NT2/D1 (cell line): ENCODE measurements around the gene PASK.

ENCODE experiments used
- DNase-seq: peaks from one replicate; pipeline ENCODE4 v3.0.0-alpha.2; 2011; ENCODE audit warnings: low read depth, low spot score
- H3K27me3 ChIP-seq: 2 replicates; pipeline ENCODE4 v1.6.0; 2011; ENCODE audit warnings: mild to moderate bottlenecking; ENCODE audit not compliant: insufficient read length, insufficient read depth
- H3K36me3 ChIP-seq: 2 replicates; pipeline ENCODE4 v1.6.1; 2011; ENCODE audit warnings: mild to moderate bottlenecking, low read length, mixed read lengths; ENCODE audit not compliant: insufficient read depth, insufficient read length
- H3K4me1 ChIP-seq: 2 replicates; pipeline ENCODE4 v1.5.1; 2011; ENCODE audit not compliant: insufficient read depth, insufficient read length
- H3K4me3 ChIP-seq: 2 replicates; pipeline ENCODE4 v1.5.1; 2011; ENCODE audit warnings: low read depth; ENCODE audit not compliant: insufficient read length
- H3K9ac ChIP-seq: 2 replicates; pipeline ENCODE4 v1.6.0; 2011; ENCODE audit warnings: low read depth; ENCODE audit not compliant: insufficient read length
- H3K9me3 ChIP-seq: 2 replicates; pipeline ENCODE4 v1.5.1; 2011; ENCODE audit warnings: mild to moderate bottlenecking, low read length; ENCODE audit not compliant: insufficient read depth
- SUZ12 ChIP-seq: IDR thresholded peaks from 2 replicates; pipeline ENCODE4 v1.6.1; 2011; ENCODE audit not compliant: insufficient read length, insufficient read depth; ENCODE audit errors: extremely low read depth
- YY1 ChIP-seq: IDR thresholded peaks from 2 replicates; pipeline ENCODE4 v1.6.1; 2011; ENCODE audit not compliant: insufficient read length, insufficient read depth
- ZNF274 ChIP-seq: IDR thresholded peaks from 2 replicates; pipeline ENCODE4 v1.6.1; 2011; ENCODE audit warnings: mild to moderate bottlenecking, low read depth, low read length

Gene PASK

DNA sequence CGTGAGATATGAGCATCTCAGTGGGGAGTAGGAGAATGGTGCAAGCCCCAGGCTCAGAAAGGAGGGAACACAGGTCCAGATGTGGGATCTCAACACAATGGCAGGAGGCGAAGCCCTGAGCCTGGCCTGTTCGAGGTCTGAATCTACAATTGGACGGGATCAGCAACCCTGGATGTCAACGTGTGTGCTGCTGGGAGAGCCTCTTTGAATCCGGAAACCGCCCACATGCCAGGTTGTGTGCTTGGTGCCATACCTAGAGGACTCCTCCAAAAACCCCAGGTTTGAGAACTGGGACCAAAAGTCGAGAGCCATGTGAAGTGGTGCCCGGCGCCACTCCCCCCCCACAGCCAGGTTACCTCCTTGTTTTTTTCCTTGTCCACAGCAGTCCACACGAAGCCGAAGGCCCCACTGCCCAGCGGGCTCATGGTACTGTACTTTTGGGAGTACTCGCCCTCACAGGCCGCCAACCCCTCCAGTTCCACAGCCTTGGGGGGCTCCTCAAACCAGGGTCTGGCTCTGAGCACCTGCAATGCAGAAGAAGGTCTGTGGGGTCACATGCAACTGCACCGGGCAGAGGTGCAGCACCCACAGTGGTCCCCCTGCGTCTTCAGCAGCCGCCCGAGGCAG is 26.8 kb downstream of the PASK start:
- no peaks in the 10 kb centered on the region for H3K9me3 ChIP-seq
- no peaks in the 10 kb centered on the region for H3K27me3 ChIP-seq
- no peak overlapping the region for H3K9ac ChIP-seq
- no peak overlapping the region for H3K4me3 ChIP-seq
- peaks cover 28% of the 10 kb centered on the region for H3K36me3 ChIP-seq
- peaks cover 6% of the 10 kb centered on the region for H3K4me1 ChIP-seq
- TF ChIP-seq SUZ12 (no peak), YY1 (no peak), ZNF274 (no peak)
- no peak for DNase-seq

DNA sequence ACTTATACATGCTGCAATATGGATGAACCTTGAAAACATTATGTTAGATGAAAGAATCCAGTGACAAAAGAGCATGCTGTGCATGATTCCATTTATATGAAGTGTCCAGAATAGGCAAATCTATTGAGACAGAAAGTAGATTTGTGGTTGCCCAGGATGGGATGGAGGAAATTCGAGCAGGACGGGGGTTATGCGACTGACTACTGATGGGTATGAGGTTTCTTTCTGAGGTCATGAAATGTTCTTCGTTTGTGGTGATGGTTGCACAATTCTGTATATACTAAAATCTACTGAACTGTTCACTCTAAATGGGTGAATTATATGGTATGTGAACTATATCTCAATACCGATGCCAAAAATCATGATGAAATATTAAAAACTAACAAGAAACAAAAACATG is 28.3 kb downstream of the PASK start:
- no peak for DNase-seq
- Histone ChIP-seq H3K4me3 (no peak overlapping the region), H3K9me3 (no peaks in the 10 kb centered on the region), H3K36me3 (peaks cover 24% of the 10 kb centered on the region), H3K4me1 (peaks cover 6% of the 10 kb centered on the region), H3K27me3 (no peaks in the 10 kb centered on the region), H3K9ac (no peak overlapping the region)
- no peak for TF ChIP-seq YY1
- no peak for TF ChIP-seq SUZ12
- no peak for TF ChIP-seq ZNF274

DNA sequence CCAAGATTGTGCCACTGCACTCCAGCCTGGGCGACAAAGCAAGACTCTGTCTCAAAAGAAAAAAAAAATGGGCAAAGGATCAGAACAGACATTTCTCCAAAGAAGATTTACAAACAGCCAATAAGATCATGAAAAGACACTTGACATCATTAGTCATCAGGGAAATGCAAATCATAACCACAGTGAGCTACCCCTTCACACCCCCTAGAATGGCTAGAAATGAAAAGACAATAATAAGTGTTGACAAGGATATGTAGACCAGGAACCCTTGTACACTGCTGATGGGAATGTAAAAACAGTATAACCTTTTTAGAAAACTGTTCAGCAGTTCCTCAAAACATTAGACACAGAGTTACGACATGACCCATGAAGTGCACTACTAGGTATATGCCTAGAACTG is 28.8 kb downstream of the PASK start:
- Histone ChIP-seq H3K4me3 (no peak overlapping the region), H3K9me3 (no peaks in the 10 kb centered on the region), H3K27me3 (no peaks in the 10 kb centered on the region), H3K4me1 (peaks cover 6% of the 10 kb centered on the region), H3K36me3 (peaks cover 22% of the 10 kb centered on the region), H3K9ac (no peak overlapping the region)
- TF ChIP-seq SUZ12 = no peak
- no peak for TF ChIP-seq ZNF274
- no peak for TF ChIP-seq YY1
- DNase-seq = no peak

DNA sequence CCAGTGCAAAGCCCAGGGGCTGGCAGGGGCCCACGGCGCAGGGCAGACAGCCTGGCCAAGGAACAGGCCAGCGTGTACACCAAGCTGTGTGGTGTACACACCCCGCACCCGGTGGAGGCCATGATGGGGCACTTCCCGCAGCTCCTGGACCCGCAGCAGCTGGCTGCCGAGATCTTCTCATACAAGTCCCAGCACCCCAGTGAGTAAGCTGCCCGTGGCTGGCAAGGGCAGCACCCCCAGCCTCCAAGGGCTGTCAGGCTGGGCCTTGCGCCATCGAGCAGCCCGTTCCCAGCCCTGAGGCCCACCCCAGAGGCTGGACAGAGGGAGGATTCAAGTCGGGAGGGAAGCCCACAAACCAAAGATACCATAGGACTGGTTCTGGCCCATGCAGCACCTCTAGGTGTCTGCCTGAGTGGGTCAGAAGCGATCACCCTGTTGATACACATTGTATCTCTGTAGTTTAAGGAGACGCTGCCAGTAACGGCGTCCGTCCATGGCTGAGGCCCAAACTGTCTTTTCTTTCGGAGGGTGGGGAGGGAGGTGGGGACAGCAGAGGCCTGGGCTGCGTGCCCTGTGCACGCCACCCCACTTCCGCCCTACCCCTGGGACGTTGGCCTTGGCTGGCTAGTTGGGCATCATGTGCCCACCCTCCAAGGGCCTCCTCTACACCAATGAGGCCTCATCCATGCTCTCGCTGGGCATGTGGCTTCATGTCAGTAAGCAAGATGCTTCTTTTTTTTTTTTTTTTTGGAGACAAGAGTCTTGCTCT is 30.4 kb downstream of the PASK start:
- H3K9ac ChIP-seq = no peak overlapping the region
- TF ChIP-seq YY1 (no peak), SUZ12 (no peak)
- DNase-seq = no peak

DNA sequence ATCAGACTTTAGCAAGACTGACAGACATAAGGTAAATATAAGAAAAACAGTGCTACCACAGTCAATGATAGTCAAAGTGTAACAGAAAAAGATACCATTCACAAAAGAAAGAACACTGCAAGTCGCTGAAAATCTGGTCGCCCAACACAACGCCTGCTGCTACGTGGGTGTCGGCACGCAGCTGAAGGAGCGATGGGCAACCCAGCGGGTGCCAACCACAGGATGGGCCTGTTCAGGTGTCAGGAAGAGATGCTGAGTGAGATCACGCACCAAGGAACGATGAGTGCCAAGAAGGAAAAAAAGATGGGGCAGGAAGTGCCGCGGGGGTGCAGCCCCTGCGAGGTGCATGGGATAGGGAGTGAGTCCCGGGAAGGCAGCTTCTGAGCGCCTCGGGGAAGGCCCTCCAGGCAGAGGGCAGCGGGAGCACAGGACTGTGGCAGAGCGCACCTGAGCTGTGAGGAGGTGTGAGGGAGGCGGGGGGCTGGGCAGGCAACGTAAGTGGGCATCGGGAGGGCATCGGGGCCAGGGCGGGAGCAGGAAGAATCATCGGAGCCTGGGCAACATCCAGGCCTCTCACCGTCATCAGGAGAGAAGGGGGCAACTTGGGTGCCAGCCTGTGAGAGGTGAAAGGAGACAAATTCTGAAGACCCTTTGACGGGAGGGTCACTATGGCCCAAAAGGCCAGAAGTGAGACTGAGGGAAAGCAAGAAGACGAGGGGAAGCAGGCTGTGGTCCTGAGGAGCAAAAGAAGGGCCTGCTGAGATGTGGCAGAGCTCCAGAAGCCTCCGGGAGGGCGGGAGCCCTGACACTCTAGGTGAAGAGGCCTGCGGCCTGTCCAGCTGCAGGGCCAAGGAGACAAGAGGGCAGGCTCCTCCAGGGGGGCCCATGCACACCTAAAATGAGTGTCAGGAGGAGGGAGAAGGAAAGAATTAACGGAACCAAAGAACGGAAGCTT is 32.4 kb downstream of the PASK start:
- no peaks in the 10 kb centered on the region for H3K4me1 ChIP-seq
- no peak overlapping the region for H3K9ac ChIP-seq
- DNase-seq = no peak
- TF ChIP-seq SUZ12 (no peak), ZNF274 (no peak), YY1 (no peak)
- H3K4me3 ChIP-seq = no peak overlapping the region
- H3K36me3 ChIP-seq = peaks cover 32% of the 10 kb centered on the region
- no peaks in the 10 kb centered on the region for H3K9me3 ChIP-seq
- H3K27me3 ChIP-seq = no peaks in the 10 kb centered on the region

More for the DNA sequence above, 30.4 kb downstream of the PASK start:
- Histone ChIP-seq H3K9me3 (no peaks in the 10 kb centered on the region), H3K4me3 (no peak overlapping the region), H3K36me3 (peaks cover 35% of the 10 kb centered on the region), H3K27me3 (no peaks in the 10 kb centered on the region), H3K4me1 (peaks cover 2% of the 10 kb centered on the region)

DNA sequence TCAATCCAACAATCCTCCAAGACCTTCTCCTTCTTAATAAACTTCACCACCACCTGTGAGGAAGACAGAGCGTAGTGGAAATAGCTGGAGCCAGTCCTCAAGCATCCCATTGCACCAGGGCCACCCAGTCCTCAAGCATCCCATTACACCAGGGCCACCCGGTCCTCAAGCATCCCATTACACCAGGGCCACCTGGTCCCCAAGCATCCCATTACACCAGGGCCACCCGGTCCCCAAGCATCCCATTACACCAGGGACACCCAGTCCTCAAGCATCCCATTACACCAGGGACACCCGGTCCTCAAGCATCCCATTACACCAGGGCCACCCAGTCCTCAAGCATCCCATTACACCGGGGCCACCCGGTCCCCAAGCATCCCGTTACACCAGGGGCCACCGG is 33.9 kb downstream of the PASK start:
- no peak for DNase-seq
- peaks cover 40% of the 10 kb centered on the region for H3K36me3 ChIP-seq
- H3K4me1 ChIP-seq = no peaks in the 10 kb centered on the region
- no peak overlapping the region for H3K4me3 ChIP-seq
- TF ChIP-seq ZNF274 (no peak), YY1 (no peak), SUZ12 (no peak)
- no peaks in the 10 kb centered on the region for H3K27me3 ChIP-seq
- H3K9me3 ChIP-seq = no peaks in the 10 kb centered on the region
- H3K9ac ChIP-seq = no peak overlapping the region
